ENCODE results near the gene GNB1.

The GNB1 gene

DNA sequence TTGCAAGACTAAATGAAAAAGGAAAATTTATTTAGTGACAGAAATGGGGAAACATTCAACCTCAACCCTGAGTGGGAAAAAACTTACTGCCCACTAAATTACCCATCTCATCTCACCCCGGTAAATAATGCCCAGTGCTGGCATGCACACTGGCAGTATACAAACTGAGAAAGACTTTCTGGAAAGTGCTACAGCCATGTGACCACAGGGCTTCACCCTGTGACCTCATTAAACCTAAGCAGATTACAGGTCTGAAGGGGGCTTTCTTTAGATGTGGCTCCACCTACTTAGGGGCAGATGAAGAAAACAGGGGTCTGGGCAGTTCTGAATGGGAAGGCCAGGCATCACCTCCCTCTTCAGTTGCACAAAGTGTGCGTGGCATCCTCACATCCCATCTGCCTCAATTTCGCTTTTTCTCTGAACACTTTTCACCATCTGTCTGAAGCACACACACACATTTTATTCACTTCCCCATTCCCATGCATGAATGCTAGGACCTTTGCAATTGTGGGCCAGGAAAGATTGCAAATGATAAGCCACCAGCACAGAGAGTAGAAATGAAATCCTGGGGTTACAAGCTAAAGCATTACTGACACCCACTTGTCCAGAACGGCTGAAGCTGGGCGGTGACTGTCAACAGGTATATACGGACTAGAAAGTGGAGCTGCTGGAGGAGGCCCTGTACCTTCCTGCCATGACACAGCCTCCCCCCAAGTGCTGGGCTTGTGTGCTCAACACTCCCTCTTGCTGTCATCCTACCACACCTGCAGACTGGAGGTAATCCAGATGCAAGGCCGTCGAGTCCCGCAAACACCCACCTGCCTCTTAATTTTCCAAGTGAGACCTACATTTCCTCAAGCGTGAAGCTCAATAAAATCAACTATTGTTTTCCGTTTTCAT lies 115.3 kb downstream of the GNB1 start:
- Histone ChIP-seq H3K27ac (ENCODE audit: low read length) (peak overlapping the region; percentile 33), H3K4me1 (ENCODE audit: control insufficient read depth in 1 of 2, insufficient read depth in 2 of 2, low read length in 2 of 2) (peaks cover 26 to 32% of the 10 kb centered on the region in 2 donors), H3K4me3 (ENCODE audit: low read depth in 1 of 2, low read length in 2 of 2) (no peak overlapping the region)

DNA sequence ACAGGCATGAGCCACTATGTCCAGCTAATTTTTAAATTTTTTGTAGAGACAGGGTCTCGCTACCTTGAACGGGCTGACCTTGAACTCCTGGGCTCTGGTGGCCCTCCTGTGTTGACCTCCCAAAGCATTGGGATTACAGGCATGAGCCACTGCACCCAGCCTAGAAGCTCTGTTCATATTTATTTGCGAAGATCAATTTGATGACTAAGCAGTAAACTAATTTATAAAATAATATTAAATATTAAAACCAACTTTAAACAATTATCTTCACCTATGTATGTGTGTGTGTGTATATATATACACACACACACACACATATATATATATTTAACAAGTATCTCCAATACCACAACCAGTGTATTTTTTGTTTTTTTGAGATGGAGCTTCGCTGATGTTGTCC lies 117.0 kb downstream of the GNB1 start:
- H3K27me3 ChIP-seq (ENCODE audit: low read depth, low read length): no peaks in the 10 kb centered on the region

More for the DNA sequence above, 115.3 kb downstream of the GNB1 start:
- Histone ChIP-seq H3K27me3 (ENCODE audit: low read depth, low read length) (no peaks in the 10 kb centered on the region), H3K36me3 (ENCODE audit: control insufficient read depth in 1 of 2, insufficient read depth in 2 of 2, low read length in 2 of 2) (peaks cover 4 to 17% of the 10 kb centered on the region in 2 donors), H3K9me3 (ENCODE audit: control insufficient read depth in 1 of 2, low read length in 2 of 2) (peaks cover 0 to 6% of the 10 kb centered on the region in 2 donors)

DNA sequence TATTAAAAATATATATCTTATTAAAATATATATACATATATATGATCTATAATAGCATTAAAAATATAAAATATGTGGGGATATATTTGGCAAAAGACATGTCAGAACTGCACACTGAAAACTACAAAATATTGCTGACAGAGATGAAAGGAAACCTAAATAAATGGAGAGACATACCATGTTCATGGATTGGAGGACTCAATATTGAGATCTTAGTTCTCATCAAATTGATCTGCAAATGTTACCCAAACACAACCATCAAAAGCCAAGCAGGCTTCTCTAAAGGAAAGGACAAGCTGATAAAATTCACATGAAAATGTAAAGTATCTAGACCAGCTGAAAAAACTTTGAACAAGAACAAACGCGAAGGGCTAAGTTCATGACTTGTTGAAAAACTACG lies 119.8 kb downstream of the GNB1 start:
- H3K27me3 ChIP-seq (ENCODE audit: low read depth, low read length): no peaks in the 10 kb centered on the region
- H3K27ac ChIP-seq (ENCODE audit: low read length): no peak overlapping the region
- H3K4me3 ChIP-seq (ENCODE audit: low read depth in 1 of 2, low read length in 2 of 2): no peak overlapping the region
- H3K4me1 ChIP-seq (ENCODE audit: control insufficient read depth in 1 of 2, insufficient read depth in 2 of 2, low read length in 2 of 2): peaks cover 10 to 15% of the 10 kb centered on the region in 2 donors
- H3K9me3 ChIP-seq (ENCODE audit: control insufficient read depth in 1 of 2, low read length in 2 of 2): peaks cover 0 to 11% of the 10 kb centered on the region in 2 donors
- peaks cover 7 to 23% of the 10 kb centered on the region in 2 donors for H3K36me3 ChIP-seq (ENCODE audit: control insufficient read depth in 1 of 2, insufficient read depth in 2 of 2, low read length in 2 of 2)

More for the DNA sequence above, 117.0 kb downstream of the GNB1 start:
- Histone ChIP-seq H3K4me1 (ENCODE audit: control insufficient read depth in 1 of 2, insufficient read depth in 2 of 2, low read length in 2 of 2) (peaks cover 17 to 30% of the 10 kb centered on the region in 2 donors), H3K27ac (ENCODE audit: low read length) (no peak overlapping the region), H3K9me3 (ENCODE audit: control insufficient read depth in 1 of 2, low read length in 2 of 2) (peaks cover 0 to 11% of the 10 kb centered on the region in 2 donors), H3K36me3 (ENCODE audit: control insufficient read depth in 1 of 2, insufficient read depth in 2 of 2, low read length in 2 of 2) (peaks cover 4 to 17% of the 10 kb centered on the region in 2 donors), H3K4me3 (ENCODE audit: low read depth in 1 of 2, low read length in 2 of 2) (no peak overlapping the region)

DNA sequence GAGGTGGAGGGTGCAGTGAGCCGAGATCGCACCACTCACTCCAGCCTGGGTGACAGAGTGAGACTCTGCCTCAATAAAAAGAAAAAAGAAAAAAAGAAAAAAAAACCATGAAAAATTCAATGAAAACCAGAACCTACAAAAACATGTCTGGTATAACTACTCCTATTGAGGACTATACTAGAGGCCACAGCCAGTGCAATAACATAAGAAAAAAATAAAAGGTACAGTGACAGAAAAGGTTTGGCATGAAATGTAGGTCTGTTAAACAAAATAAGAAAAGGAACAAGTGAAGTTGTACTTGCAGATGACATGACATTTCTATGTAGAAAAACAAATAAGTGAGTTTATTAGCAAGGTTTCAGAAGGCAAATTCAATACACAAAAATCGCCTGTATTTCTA lies 120.8 kb downstream of the GNB1 start:
- H3K27ac ChIP-seq (ENCODE audit: low read length): no peak overlapping the region

GRCh38 chr1:1768249-1768992 lies 122.5 kb downstream of the GNB1 start:
- H3K9me3 ChIP-seq (ENCODE audit: control insufficient read depth in 1 of 2, low read length in 2 of 2): peaks cover 0 to 11% of the 10 kb centered on the region in 2 donors
- H3K27me3 ChIP-seq (ENCODE audit: low read depth, low read length): no peaks in the 10 kb centered on the region
- no peak overlapping the region for H3K27ac ChIP-seq (ENCODE audit: low read length)
- peaks cover 14 to 37% of the 10 kb centered on the region in 2 donors for H3K36me3 ChIP-seq (ENCODE audit: control insufficient read depth in 1 of 2, insufficient read depth in 2 of 2, low read length in 2 of 2)
- H3K4me1 ChIP-seq (ENCODE audit: control insufficient read depth in 1 of 2, insufficient read depth in 2 of 2, low read length in 2 of 2): no peaks in the 10 kb centered on the region
- no peak overlapping the region for H3K4me3 ChIP-seq (ENCODE audit: low read depth in 1 of 2, low read length in 2 of 2)

More for the DNA sequence above, 120.8 kb downstream of the GNB1 start:
- no peak overlapping the region for H3K4me3 ChIP-seq (ENCODE audit: low read depth in 1 of 2, low read length in 2 of 2)
- H3K27me3 ChIP-seq (ENCODE audit: low read depth, low read length): no peaks in the 10 kb centered on the region
- peaks cover 7 to 23% of the 10 kb centered on the region in 2 donors for H3K36me3 ChIP-seq (ENCODE audit: control insufficient read depth in 1 of 2, insufficient read depth in 2 of 2, low read length in 2 of 2)
- H3K4me1 ChIP-seq (ENCODE audit: control insufficient read depth in 1 of 2, insufficient read depth in 2 of 2, low read length in 2 of 2): peaks cover 0 to 5% of the 10 kb centered on the region in 2 donors
- H3K9me3 ChIP-seq (ENCODE audit: control insufficient read depth in 1 of 2, low read length in 2 of 2): peaks cover 0 to 11% of the 10 kb centered on the region in 2 donors

GRCh38 chr1:1764876-1765470 lies 125.9 kb downstream of the GNB1 start:
- Histone ChIP-seq H3K4me1 (ENCODE audit: control insufficient read depth in 1 of 2, insufficient read depth in 2 of 2, low read length in 2 of 2) (no peaks in the 10 kb centered on the region), H3K27ac (ENCODE audit: low read length) (no peak overlapping the region), H3K4me3 (ENCODE audit: low read depth in 1 of 2, low read length in 2 of 2) (no peak overlapping the region), H3K9me3 (ENCODE audit: control insufficient read depth in 1 of 2, low read length in 2 of 2) (peaks cover 0 to 1% of the 10 kb centered on the region in 2 donors), H3K27me3 (ENCODE audit: low read depth, low read length) (no peaks in the 10 kb centered on the region), H3K36me3 (ENCODE audit: control insufficient read depth in 1 of 2, insufficient read depth in 2 of 2, low read length in 2 of 2) (peaks cover 14 to 41% of the 10 kb centered on the region in 2 donors)

DNA sequence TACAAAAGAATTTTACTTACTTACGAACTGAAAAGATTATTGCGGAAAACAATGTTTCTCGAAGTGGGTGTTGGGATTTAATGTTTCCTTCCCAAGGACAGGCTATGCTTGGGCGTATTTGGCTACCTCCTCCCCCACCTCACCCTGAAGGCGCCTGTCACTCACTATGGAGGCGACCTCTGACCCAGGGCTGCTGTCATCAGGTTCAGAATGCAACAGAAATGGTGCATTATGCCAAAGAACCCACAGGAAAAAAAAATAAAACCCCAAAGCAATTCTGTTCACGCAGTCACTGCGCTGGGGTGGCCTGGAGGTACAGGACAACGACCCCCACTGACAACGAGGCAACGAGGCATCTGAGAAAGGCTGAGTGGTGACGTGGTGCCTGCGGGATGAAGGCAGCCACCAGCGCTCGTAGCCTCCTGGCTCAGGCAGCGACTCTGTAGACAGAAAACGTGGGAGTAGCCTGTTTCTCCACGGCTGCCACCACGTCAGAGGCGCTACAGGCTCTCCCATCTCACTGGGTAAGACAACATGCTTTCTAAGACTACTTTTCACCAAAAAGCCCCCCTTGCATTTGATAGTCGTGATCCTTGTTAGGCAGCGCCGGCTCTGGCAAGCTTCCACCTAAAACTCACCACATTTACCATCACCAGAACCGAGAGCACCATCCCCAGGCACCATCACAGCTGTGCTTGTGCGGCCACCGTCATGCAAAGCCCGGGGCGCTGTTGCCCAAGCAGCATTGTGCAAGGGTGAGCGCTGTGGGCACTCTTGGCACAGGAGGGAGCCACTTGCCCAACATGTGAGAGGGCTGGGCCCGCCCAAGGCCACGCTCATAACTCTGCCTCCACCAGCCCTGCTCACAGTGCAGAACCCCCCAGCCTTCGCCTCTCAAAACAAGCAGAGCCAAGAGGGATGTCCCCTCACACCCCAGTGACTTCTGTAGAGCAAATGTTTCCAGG lies 126.9 kb downstream of the GNB1 start:
- Histone ChIP-seq H3K27ac (ENCODE audit: low read length) (no peak overlapping the region), H3K36me3 (ENCODE audit: control insufficient read depth in 1 of 2, insufficient read depth in 2 of 2, low read length in 2 of 2) (peaks cover 14 to 51% of the 10 kb centered on the region in 2 donors), H3K9me3 (ENCODE audit: control insufficient read depth in 1 of 2, low read length in 2 of 2) (no peaks in the 10 kb centered on the region), H3K4me1 (ENCODE audit: control insufficient read depth in 1 of 2, insufficient read depth in 2 of 2, low read length in 2 of 2) (no peaks in the 10 kb centered on the region), H3K27me3 (ENCODE audit: low read depth, low read length) (no peaks in the 10 kb centered on the region), H3K4me3 (ENCODE audit: low read depth in 1 of 2, low read length in 2 of 2) (no peak overlapping the region)

DNA sequence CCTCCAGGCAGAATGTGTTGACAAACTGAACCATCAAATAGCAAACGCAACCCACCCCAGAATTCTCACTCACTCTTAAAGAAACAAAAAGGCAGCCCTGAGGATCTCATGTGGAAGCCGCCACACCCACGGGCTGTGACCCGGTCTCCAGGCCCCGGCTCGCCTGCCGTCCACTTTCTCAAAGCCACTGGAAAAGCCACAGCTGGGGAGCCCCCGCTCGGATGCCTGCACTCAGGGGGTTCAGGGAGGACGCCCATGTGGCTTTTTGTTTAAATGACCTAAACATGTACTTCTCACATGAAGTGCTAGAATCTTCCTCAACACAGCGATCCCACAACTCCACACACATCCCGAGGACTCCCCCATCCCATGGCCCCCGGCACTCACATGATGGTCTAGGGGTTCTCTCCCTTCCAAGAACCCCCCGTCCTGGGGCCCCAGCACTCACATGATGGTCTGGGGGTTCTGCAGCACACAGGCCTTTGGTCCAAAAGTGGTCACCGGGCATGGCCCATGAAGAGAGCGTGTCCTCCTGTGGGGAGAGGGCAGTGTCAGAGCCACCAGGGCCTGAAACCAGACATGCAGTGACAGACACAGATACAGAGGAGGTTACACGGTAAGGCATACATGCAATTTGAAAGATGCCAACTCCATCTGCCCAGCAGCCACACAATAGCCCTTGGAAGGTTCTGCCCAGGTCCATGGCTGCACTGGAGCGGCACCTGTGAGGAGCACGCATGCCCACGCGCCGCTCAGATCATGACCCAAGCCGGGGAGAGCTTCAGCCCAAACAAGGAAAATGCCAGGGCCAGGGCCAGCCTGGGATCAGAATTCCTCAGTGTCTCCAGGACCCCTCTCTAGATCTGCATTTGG lies 129.1 kb downstream of the GNB1 start:
- peaks cover 11 to 54% of the 10 kb centered on the region in 2 donors for H3K36me3 ChIP-seq (ENCODE audit: control insufficient read depth in 1 of 2, insufficient read depth in 2 of 2, low read length in 2 of 2)

DNA sequence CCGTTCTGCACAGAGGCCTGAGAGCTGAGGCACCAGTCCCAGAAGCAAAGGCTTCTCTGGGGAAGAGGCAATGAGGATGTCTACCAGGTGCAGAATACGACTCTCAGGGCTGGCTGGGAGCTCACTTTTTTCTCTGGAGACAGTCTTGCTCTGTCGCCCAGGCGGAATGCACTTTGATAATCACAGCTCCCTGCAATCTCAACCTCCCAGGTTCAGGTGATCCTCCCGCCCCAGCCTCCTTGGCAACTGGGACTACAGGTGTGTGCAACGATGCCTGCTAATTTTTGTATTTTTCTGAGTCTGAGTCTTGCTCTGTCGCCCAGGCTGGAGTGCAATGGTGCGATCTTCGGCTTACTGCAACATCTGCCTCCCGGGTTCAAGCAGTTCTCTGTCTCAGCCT lies 130.2 kb downstream of the GNB1 start:
- H3K9me3 ChIP-seq (ENCODE audit: control insufficient read depth in 1 of 2, low read length in 2 of 2): no peaks in the 10 kb centered on the region
- no peaks in the 10 kb centered on the region for H3K4me1 ChIP-seq (ENCODE audit: control insufficient read depth in 1 of 2, insufficient read depth in 2 of 2, low read length in 2 of 2)
- no peak overlapping the region for H3K27ac ChIP-seq (ENCODE audit: low read length)
- H3K27me3 ChIP-seq (ENCODE audit: low read depth, low read length): no peaks in the 10 kb centered on the region
- H3K4me3 ChIP-seq (ENCODE audit: low read depth in 1 of 2, low read length in 2 of 2): no peak overlapping the region
- peaks cover 17 to 64% of the 10 kb centered on the region in 2 donors for H3K36me3 ChIP-seq (ENCODE audit: control insufficient read depth in 1 of 2, insufficient read depth in 2 of 2, low read length in 2 of 2)

More for the DNA sequence above, 129.1 kb downstream of the GNB1 start:
- H3K4me3 ChIP-seq (ENCODE audit: low read depth in 1 of 2, low read length in 2 of 2): no peak overlapping the region
- no peaks in the 10 kb centered on the region for H3K27me3 ChIP-seq (ENCODE audit: low read depth, low read length)
- H3K27ac ChIP-seq (ENCODE audit: low read length): no peak overlapping the region
- no peaks in the 10 kb centered on the region for H3K4me1 ChIP-seq (ENCODE audit: control insufficient read depth in 1 of 2, insufficient read depth in 2 of 2, low read length in 2 of 2)
- H3K9me3 ChIP-seq (ENCODE audit: control insufficient read depth in 1 of 2, low read length in 2 of 2): no peaks in the 10 kb centered on the region

DNA sequence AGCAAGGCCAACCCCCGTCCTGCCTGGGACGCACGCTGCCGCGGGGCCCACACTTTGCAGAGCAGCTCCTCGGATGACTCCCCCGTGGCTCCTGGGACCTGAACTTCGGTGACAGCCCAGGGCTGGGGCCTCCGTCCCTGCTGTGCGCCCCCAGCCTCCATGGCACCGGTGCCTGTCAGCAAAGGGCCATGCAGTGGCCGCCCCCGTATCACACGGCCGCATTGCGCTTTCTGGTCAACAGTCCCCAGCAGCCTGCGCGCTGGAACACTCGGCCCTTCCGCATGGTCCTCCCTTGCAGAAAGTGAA lies 130.6 kb downstream of the GNB1 start:
- peaks cover 18 to 67% of the 10 kb centered on the region in 2 donors for H3K36me3 ChIP-seq (ENCODE audit: control insufficient read depth in 1 of 2, insufficient read depth in 2 of 2, low read length in 2 of 2)
- H3K4me3 ChIP-seq (ENCODE audit: low read depth in 1 of 2, low read length in 2 of 2): no peak overlapping the region
- H3K27ac ChIP-seq (ENCODE audit: low read length): no peak overlapping the region
- no peaks in the 10 kb centered on the region for H3K27me3 ChIP-seq (ENCODE audit: low read depth, low read length)
- H3K4me1 ChIP-seq (ENCODE audit: control insufficient read depth in 1 of 2, insufficient read depth in 2 of 2, low read length in 2 of 2): no peaks in the 10 kb centered on the region
- no peaks in the 10 kb centered on the region for H3K9me3 ChIP-seq (ENCODE audit: control insufficient read depth in 1 of 2, low read length in 2 of 2)

Data from muscle layer of duodenum (tissue), 2 donors.